HG02610 (cell line): ENCODE measurements around the gene SLC45A1.
"Not testable (repeated sequence)": the region's sequence is repeated elsewhere in the genome, so short reads cannot be mapped to it uniquely, and the experiment has no call there.

Source experiments
- ATAC-seq: cut with Tn5 transposase; IDR thresholded peaks from one replicate; pipeline ENCODE4 v1.9.1; 2021; ENCODE audit warnings: mild to moderate bottlenecking, moderate library complexity; ENCODE audit not compliant: unreplicated experiment

Gene SLC45A1

DNA sequence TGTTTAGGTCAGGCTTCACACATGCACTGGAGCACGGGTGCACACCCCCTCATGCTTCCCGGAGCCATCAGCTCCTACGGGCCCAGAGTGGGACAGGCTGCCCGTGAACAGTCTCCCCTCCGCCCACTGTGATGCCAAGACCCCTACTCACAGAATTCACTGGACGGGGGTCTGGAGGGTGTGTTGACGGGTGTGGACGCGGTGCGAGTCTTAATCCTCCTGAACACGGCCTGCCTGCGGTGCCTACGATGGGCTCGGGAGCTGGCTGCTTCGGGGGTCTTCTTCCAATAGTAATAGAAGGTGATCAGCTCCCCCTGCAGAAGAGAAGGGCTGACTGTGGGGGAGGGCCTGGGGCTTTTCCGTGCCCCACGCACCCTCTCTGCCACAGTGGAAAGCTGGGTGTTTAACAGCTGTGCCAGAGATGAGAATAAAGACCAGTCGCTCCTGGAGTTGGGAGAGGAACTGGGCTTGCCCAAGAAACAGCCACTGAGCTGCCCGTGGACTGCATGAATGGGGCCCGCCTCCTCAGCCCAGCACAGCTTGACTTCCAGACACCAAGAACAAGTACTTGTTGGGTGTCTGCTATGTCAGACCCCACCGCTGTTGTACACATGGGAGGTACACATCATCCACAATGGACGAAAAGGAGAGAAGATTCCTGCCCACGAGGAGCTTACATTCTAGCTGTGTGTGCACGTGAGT is 47.9 kb downstream of the SLC45A1 start:
- no peak for ATAC-seq

DNA sequence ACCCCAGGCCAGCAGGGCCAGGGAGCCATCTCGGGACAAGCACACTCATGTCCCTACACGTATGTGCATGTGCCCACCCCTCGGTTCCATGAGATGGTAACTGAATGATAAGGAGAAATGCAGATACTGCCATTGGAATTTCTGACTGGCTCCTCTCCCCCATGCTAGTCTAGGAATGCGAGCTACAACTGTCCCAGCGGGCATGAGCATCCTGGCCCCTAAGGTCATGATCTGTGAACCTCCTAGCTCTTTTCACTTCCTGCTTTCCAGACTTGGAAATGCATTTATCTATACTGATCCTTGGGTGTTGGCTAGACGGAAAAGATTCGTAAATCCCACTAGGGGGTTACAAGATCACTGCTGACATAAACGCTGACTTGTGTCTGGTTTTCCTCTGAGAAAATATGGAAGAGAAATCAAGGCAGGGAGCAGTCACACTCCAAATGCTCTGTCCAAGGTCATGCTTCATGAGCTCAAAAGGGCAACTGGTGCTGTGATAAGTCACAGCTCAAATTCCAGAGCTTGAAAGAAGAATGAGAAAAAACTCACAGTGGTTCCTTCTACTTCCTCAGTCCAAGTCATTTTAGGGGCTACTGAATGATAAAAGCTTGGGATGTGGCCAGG is 49.8 kb downstream of the SLC45A1 start:
- no peak for ATAC-seq

- no peak for ATAC-seq
These were observed 51.2 kb downstream of the SLC45A1 start for GRCh38 chr1:8368956-8369639.

GRCh38 chr1:8370046-8370881 is 52.4 kb downstream of the SLC45A1 start:
- ATAC-seq = no peak

DNA sequence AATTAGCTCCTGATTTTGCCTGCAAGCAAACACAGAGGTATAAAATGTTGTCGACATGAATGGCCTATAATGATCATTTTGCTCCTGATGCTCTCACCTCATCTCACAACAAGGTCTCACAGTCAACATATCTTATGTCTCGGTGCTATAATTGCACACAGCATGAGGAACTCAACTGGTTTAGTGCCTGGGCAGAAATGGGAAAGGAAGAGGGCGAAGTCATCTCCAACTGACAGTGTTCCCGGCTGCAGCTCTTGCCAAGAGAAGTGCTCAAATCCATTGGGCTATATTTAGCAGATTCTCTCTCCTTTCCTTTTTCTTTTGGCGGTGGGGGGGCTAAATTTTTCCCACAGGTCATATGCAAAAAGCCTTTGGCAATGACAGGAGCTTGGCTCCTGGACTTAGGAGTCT is 53.0 kb downstream of the SLC45A1 start:
- no peak for ATAC-seq

GRCh38 chr1:8371372-8371991 is 53.6 kb downstream of the SLC45A1 start:
- no peak for ATAC-seq

GRCh38 chr1:8373125-8373524 is 55.2 kb downstream of the SLC45A1 start:
- no peak for ATAC-seq

DNA sequence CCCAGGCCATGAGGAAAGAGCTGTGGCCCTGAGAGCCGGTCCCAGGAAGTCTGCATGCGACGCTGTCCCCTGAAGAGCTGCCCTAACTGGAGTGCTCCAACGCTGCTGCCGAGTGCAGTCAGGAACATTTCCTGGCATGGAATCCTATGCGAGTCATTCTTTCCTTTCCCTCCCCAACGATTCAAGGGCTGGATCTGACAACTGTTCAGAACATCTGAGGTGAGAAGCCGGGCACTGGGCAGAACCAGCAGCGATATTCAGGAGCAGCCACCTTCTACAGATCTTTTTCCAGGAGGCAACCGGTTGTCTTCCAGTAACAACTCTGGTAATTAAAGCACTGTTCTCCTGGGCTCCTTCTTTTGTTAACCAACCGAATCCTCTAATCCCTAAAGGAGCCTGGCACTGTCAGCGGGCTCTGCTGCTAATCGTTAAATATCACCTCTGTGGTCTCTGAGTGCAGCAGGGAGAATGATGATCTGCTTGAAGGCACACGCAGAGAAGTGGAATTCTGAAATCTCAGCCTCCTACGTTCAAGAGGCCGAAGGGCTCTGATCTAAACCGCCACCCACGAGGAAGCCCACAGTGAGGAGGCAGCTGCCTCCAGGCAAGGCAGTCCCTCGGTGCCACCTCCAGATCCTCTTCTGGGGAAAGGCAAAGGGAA is 55.8 kb downstream of the SLC45A1 start:
- no peak for ATAC-seq

- ATAC-seq = no peak
These were observed 56.4 kb downstream of the SLC45A1 start for GRCh38 chr1:8374356-8374755.

DNA sequence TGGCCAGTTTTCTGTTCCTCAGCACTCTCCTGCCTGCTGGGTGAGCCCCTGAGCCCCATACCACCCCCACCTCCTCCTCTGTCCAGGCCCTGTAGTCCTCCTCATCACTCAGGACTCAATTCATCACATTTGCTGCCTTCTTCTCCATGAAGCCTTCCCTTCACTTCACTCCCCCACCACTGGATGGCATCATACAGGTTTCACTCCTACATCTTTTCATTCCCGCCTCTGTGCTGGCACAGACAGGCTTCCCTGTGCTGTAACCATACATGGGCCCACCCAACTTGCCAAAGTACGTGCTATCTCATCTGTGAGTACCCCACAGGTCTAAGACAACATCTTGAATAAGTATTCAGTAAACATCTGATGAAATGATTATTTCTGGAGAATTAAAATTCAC is 56.9 kb downstream of the SLC45A1 start:
- no peak for ATAC-seq

DNA sequence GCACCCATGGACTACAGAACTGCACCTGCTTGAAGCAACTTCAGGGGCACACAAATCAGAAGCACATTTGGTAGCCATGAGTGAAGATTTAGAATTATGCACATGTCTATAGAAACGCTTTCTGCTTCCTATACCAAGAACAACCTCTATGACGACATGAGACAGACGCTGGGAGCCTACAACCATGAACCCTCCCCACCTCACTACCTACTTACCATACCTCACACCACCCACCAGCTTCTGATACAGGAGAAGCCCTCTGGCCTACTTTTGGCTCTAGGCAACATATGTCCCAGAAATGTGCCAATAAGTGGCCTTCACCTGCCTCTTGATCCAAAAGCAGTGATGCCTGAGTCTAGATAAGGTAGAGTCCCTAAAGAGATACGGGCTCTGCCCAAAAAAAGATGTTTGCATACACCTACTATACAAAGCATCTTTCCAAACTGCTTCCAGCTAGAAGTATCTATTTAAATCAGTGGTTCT is 58.5 kb downstream of the SLC45A1 start:
- ATAC-seq = no peak

GRCh38 chr1:8377271-8377981 is 59.5 kb downstream of the SLC45A1 start:
- no peak for ATAC-seq

DNA sequence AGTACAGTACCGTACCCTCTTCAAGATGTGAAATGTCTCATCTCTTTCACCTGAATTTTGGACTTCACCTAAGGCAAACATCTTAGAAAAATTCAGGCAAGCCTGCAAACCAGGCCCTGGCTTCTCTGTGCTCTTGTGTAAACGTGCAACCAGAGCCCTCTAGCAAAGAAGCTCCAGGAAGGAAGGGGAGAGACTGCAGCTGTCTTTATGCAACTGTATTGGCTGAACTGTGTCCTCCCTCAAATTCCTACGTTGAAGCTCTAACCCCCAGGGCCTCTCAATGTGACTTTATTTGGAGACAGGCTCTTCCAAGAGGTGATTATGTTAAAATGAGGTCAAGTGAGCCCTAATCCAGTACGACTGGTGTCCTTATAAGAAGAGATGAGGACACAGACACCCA is 60.3 kb downstream of the SLC45A1 start:
- no peak for ATAC-seq

DNA sequence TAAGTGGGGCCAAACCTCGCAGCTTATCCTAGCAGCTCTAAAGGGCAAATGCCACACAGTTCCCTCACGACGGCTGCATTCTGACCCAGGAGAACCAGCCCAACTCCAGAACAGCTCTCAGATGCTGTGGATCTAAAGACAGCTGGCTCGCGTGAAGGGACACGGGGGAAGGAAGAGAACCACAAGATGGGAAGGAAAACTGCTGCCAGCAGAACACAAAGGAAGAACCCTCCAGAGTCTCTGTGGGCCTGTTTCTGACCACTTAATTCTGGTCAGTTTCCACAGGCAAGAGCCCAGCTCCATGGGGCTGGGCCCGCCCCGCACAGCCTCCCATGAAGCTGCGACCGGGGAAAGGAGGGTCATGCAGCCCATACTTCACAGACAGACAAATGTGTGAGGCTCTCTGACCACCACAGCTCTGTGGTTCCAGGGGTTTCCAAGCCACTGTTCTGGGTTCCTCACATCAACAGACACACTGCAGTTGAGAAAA is 61.1 kb downstream of the SLC45A1 start:
- no peak for ATAC-seq

GRCh38 chr1:8379513-8380186 is 61.7 kb downstream of the SLC45A1 start:
- ATAC-seq = no peak

- ATAC-seq = not testable (repeated sequence)
These were observed 62.4 kb downstream of the SLC45A1 start for GRCh38 chr1:8380310-8380709.

GRCh38 chr1:8381618-8382017 is 63.7 kb downstream of the SLC45A1 start:
- ATAC-seq = no peak

DNA sequence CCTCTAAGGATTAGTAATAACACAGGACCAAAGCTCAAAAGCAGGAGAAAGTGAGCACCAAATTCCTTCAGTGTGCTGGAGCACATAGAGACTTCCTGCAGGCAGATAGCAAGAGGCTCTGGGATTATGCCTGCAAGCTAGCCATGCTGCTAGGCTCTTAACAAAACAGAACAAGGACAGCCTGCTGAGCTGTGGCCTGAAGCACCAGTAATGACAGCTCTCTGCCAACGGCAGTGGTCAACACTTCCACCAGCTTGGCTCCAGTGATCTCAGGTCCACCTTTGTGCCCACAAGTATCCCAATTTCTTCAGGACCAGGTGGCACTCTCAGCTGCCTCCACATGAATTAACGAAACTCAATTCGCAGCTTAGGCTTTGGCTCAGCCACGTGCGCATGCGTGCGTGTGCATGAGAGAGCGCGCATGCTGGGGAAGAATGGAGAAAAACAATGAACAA is 64.2 kb downstream of the SLC45A1 start:
- no peak for ATAC-seq
